ENCODE measurements around the gene AHCTF1. TPM values are rescaled to one million over a fixed set of nuclear protein-coding genes. Genes with fewer than 3 reads are reported as not detected.
"Not testable (repeated sequence)": the region's sequence is repeated elsewhere in the genome, so short reads cannot be mapped to it uniquely, and the experiment has no call there.

Gene AHCTF1
- polyA plus RNA-seq, 4 donors = 6.2 to 20.0 (median 8.5) TPM

DNA sequence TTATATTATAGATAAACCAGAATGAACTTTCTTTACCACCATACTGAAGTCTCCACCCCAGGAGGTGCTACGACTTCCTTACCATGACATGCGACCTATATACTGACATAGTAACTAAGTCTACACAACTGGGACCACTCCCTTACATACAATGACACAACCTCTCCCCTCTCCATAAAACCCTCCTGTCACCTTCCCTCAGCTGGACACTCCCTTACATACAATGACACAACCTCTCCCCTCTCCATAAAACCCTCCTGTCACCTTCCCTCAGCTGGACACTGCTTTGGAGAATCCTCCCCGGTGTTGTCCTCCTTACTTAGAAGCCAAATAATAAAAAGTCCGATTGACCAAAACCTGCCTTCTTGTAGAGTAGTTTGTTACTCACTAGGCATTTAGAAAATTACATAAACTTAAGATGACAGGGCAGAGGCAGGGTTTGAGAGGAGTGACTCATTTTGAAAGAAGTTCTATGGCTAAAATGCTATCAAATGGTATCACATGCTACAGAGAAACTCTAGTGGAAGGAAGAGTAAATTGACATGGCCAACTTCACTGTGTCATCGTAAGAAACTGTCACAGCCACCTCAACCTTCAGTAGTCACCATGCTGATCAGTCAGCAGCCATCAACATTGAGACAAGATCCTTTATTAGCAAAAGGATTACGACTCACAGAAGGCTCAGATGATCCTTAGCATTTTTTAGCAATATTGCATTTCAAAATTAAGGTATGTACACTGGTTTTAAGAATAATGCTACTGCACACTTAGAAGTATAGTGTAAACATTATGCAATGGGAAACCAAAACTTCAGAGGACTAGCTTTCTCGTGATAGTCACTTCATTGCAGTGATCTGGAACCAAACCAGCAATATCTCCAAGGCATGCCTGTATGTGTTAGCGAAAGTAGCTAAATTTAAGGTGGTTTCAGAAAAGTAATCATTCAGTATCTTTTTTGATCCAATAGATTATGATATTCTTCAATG is 56.4 kb downstream of the AHCTF1 start:
- Histone ChIP-seq H3K27me3 (ENCODE audit: control insufficient read depth in 3 of 3, insufficient read depth in 3 of 3, low read length in 3 of 3) (no peaks in the 10 kb centered on the region), H3K4me1 (ENCODE audit: control insufficient read depth in 3 of 3, insufficient read depth in 2 of 3, low read depth in 1 of 3, low read length in 2 of 3) (peaks cover 0 to 2% (median 0%) of the 10 kb centered on the region in 3 donors), H3K9me3 (ENCODE audit: control insufficient read depth in 2 of 2, insufficient read depth in 1 of 2, low read depth in 1 of 2, low read length in 1 of 2) (no peaks in the 10 kb centered on the region), H3K27ac (ENCODE audit: low read depth in 1 of 3, low read length in 2 of 3) (peak overlapping the region in 1 of 3 donors; percentile 54), H3K36me3 (ENCODE audit: control insufficient read depth in 3 of 3, insufficient read depth in 2 of 3, low read depth in 1 of 3, low read length in 3 of 3) (peaks cover 10 to 16% (median 13%) of the 10 kb centered on the region in 3 donors), H3K4me3 (ENCODE audit: low read depth in 1 of 3, low read length in 3 of 3) (no peak overlapping the region)
- WGBS, 3 donors = 80 to 92% (median 89%) methylated on average over 8 of the region's 8 CpGs
- FAIRE-seq (no peak), DNase-seq (peak in 1 of 2 donors; percentile 20)

GRCh38 chr1:246865921-246866320 is 65.8 kb downstream of the AHCTF1 start:
- 93 to 97% (median 96%) methylated on average over 2 of the region's 2 CpGs for WGBS, 3 donors
- Histone ChIP-seq H3K27ac (ENCODE audit: low read depth in 1 of 3, low read length in 2 of 3) (no peak overlapping the region), H3K36me3 (ENCODE audit: control insufficient read depth in 3 of 3, insufficient read depth in 2 of 3, low read depth in 1 of 3, low read length in 3 of 3) (peaks cover 0 to 17% (median 11%) of the 10 kb centered on the region in 3 donors), H3K4me3 (ENCODE audit: low read depth in 1 of 3, low read length in 3 of 3) (no peak overlapping the region), H3K27me3 (ENCODE audit: control insufficient read depth in 3 of 3, insufficient read depth in 3 of 3, low read length in 3 of 3) (no peaks in the 10 kb centered on the region), H3K9me3 (ENCODE audit: control insufficient read depth in 2 of 2, insufficient read depth in 1 of 2, low read depth in 1 of 2, low read length in 1 of 2) (no peaks in the 10 kb centered on the region), H3K4me1 (ENCODE audit: control insufficient read depth in 3 of 3, insufficient read depth in 2 of 3, low read depth in 1 of 3, low read length in 2 of 3) (no peaks in the 10 kb centered on the region)
- FAIRE-seq = no peak
- no peak for DNase-seq

GRCh38 chr1:246863791-246864190 is 68.0 kb downstream of the AHCTF1 start:
- WGBS, 3 donors = 97 to 98% (median 97%) methylated on average over 9 of the region's 9 CpGs
- H3K27ac ChIP-seq (ENCODE audit: low read depth in 1 of 3, low read length in 2 of 3); DNase-seq; H3K4me3 ChIP-seq (ENCODE audit: low read depth in 1 of 3, low read length in 3 of 3); FAIRE-seq; H3K9me3 ChIP-seq (ENCODE audit: control insufficient read depth in 2 of 2, insufficient read depth in 1 of 2, low read depth in 1 of 2, low read length in 1 of 2); H3K4me1 ChIP-seq (ENCODE audit: control insufficient read depth in 3 of 3, insufficient read depth in 2 of 3, low read depth in 1 of 3, low read length in 2 of 3); H3K27me3 ChIP-seq (ENCODE audit: control insufficient read depth in 3 of 3, insufficient read depth in 3 of 3, low read length in 3 of 3): not testable (repeated sequence)
- H3K36me3 ChIP-seq (ENCODE audit: control insufficient read depth in 3 of 3, insufficient read depth in 2 of 3, low read depth in 1 of 3, low read length in 3 of 3) = peaks cover 11 to 23% (median 13%) of the 10 kb centered on the region in 3 donors

- peaks cover 17 to 24% (median 23%) of the 10 kb centered on the region in 3 donors for H3K36me3 ChIP-seq (ENCODE audit: control insufficient read depth in 3 of 3, insufficient read depth in 2 of 3, low read depth in 1 of 3, low read length in 3 of 3)
- DNase-seq = peak in 1 of 2 donors; percentile 53
- no peak overlapping the region for H3K4me3 ChIP-seq (ENCODE audit: low read depth in 1 of 3, low read length in 3 of 3)
- no peaks in the 10 kb centered on the region for H3K27me3 ChIP-seq (ENCODE audit: control insufficient read depth in 3 of 3, insufficient read depth in 3 of 3, low read length in 3 of 3)
- WGBS, 3 donors = 95 to 97% (median 95%) methylated on average over 4 of the region's 4 CpGs
- peaks cover 0 to 7% (median 0%) of the 10 kb centered on the region in 3 donors for H3K4me1 ChIP-seq (ENCODE audit: control insufficient read depth in 3 of 3, insufficient read depth in 2 of 3, low read depth in 1 of 3, low read length in 2 of 3)
- FAIRE-seq = no peak
- peak overlapping the region in 1 of 3 donors; percentile 80 for H3K27ac ChIP-seq (ENCODE audit: low read depth in 1 of 3, low read length in 2 of 3)
- no peaks in the 10 kb centered on the region for H3K9me3 ChIP-seq (ENCODE audit: control insufficient read depth in 2 of 2, insufficient read depth in 1 of 2, low read depth in 1 of 2, low read length in 1 of 2)
These were observed 71.3 kb downstream of the AHCTF1 start for GRCh38 chr1:246860401-246860800.

DNA sequence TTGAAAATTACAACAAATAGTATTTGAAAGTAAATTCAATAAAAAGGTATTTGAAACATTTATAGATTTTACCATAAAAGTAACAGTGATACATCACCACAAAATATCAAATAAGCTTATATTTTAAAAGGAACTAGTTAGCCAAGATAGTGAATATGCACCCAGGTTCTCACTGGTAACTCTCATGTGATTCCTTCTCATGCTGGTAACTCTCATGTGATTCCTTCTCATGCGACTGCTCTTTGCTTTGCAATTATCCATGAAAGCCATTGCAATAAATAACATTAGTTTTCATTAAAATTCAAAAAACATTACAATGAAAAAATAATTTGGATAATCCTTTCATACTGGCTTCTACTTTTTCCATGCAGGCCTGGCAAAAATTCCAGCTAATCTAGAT is 75.4 kb downstream of the AHCTF1 start:
- H3K27me3 ChIP-seq (ENCODE audit: control insufficient read depth in 3 of 3, insufficient read depth in 3 of 3, low read length in 3 of 3) = no peaks in the 10 kb centered on the region
- peaks cover 0 to 7% (median 0%) of the 10 kb centered on the region in 3 donors for H3K4me1 ChIP-seq (ENCODE audit: control insufficient read depth in 3 of 3, insufficient read depth in 2 of 3, low read depth in 1 of 3, low read length in 2 of 3)
- no peak for DNase-seq
- no peak for FAIRE-seq
- 96 to 100% (median 98%) methylated on average over 1 of the region's 1 CpG for WGBS, 3 donors
- no peaks in the 10 kb centered on the region for H3K9me3 ChIP-seq (ENCODE audit: control insufficient read depth in 2 of 2, insufficient read depth in 1 of 2, low read depth in 1 of 2, low read length in 1 of 2)
- peaks cover 17 to 26% (median 22%) of the 10 kb centered on the region in 3 donors for H3K36me3 ChIP-seq (ENCODE audit: control insufficient read depth in 3 of 3, insufficient read depth in 2 of 3, low read depth in 1 of 3, low read length in 3 of 3)
- H3K27ac ChIP-seq (ENCODE audit: low read depth in 1 of 3, low read length in 2 of 3) = peak overlapping the region in 1 of 3 donors; percentile 1
- H3K4me3 ChIP-seq (ENCODE audit: low read depth in 1 of 3, low read length in 3 of 3) = no peak overlapping the region

DNA sequence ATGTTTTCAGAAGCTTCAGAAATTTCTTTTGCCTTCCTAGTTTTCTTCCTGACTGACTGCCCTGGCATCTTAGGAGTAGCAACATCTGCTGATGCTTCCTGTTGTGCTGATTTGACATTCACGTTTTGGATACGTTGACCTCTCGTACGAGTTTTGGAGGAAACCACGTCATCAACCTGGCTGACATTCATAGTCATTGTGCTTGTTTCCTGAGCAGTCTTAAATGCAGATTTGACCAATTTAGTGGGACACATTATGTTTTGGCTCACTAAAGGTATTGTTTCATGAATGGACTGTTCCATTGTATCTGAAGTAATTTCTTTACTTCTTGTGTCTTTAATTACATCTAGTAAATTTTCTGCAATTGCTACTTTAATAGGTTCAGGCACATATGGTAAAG is 81.1 kb downstream of the AHCTF1 start:
- not testable (repeated sequence) for H3K4me3 ChIP-seq (ENCODE audit: low read depth in 1 of 3, low read length in 3 of 3); H3K27ac ChIP-seq (ENCODE audit: low read depth in 1 of 3, low read length in 2 of 3); FAIRE-seq; H3K27me3 ChIP-seq (ENCODE audit: control insufficient read depth in 3 of 3, insufficient read depth in 3 of 3, low read length in 3 of 3); H3K4me1 ChIP-seq (ENCODE audit: control insufficient read depth in 3 of 3, insufficient read depth in 2 of 3, low read depth in 1 of 3, low read length in 2 of 3); DNase-seq; H3K9me3 ChIP-seq (ENCODE audit: control insufficient read depth in 2 of 2, insufficient read depth in 1 of 2, low read depth in 1 of 2, low read length in 1 of 2)
- 78 to 84% (median 80%) methylated on average over 1 to 5 of the region's 5 CpGs for WGBS, 3 donors
- peaks cover 6 to 23% (median 15%) of the 10 kb centered on the region in 3 donors for H3K36me3 ChIP-seq (ENCODE audit: control insufficient read depth in 3 of 3, insufficient read depth in 2 of 3, low read depth in 1 of 3, low read length in 3 of 3)

DNA sequence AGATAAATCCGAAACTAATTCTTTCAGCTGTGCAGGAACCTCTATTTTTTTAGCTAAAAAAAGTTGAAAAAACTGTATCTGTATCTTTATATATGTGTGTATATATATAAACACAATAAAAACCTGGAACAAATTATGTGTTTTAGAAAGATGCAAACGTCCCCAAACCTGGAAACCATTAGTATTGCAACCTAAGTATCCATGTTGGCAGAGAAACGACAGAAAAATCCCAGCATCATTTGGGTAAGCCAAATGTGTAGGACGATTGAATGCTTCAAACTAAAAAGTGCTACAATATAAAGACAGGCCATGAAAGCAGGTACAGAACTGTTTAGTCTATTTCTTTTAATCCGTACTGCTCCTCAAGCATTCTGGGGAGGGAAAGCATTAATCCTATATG is 87.9 kb downstream of the AHCTF1 start:
- H3K27ac ChIP-seq (ENCODE audit: low read depth in 1 of 3, low read length in 2 of 3) = no peak overlapping the region
- H3K9me3 ChIP-seq (ENCODE audit: control insufficient read depth in 2 of 2, insufficient read depth in 1 of 2, low read depth in 1 of 2, low read length in 1 of 2) = no peaks in the 10 kb centered on the region
- DNase-seq = no peak
- peaks cover 6 to 29% (median 15%) of the 10 kb centered on the region in 3 donors for H3K36me3 ChIP-seq (ENCODE audit: control insufficient read depth in 3 of 3, insufficient read depth in 2 of 3, low read depth in 1 of 3, low read length in 3 of 3)
- FAIRE-seq = no peak
- no peaks in the 10 kb centered on the region for H3K4me1 ChIP-seq (ENCODE audit: control insufficient read depth in 3 of 3, insufficient read depth in 2 of 3, low read depth in 1 of 3, low read length in 2 of 3)
- no peak overlapping the region for H3K4me3 ChIP-seq (ENCODE audit: low read depth in 1 of 3, low read length in 3 of 3)
- H3K27me3 ChIP-seq (ENCODE audit: control insufficient read depth in 3 of 3, insufficient read depth in 3 of 3, low read length in 3 of 3) = no peaks in the 10 kb centered on the region
- WGBS, 3 donors = 85 to 90% (median 85%) methylated on average over 5 of the region's 5 CpGs

DNA sequence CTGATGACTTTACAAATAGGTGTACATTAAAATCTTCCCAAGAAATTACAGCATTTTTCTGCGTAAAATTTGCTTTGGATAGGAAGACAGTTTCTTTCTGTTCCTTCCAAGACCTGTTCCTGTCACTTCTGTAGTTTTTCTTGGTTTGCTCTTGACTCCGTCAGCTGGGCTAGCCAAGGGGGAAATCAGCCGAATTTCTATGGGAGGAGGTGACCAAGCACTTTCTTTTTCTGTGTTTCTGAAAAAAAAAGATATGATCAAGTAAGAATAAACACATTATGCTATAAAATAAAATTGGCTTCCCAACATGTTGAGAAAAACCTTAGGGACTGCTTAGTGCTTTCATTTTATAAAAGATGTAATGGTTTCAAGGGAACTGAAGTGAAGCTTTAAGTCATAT is 91.0 kb downstream of the AHCTF1 start:
- H3K36me3 ChIP-seq (ENCODE audit: control insufficient read depth in 3 of 3, insufficient read depth in 2 of 3, low read depth in 1 of 3, low read length in 3 of 3) = peaks cover 0 to 13% (median 11%) of the 10 kb centered on the region in 3 donors
- not testable (repeated sequence) for FAIRE-seq; H3K27ac ChIP-seq (ENCODE audit: low read depth in 1 of 3, low read length in 2 of 3); DNase-seq; H3K27me3 ChIP-seq (ENCODE audit: control insufficient read depth in 3 of 3, insufficient read depth in 3 of 3, low read length in 3 of 3); H3K9me3 ChIP-seq (ENCODE audit: control insufficient read depth in 2 of 2, insufficient read depth in 1 of 2, low read depth in 1 of 2, low read length in 1 of 2); H3K4me3 ChIP-seq (ENCODE audit: low read depth in 1 of 3, low read length in 3 of 3); H3K4me1 ChIP-seq (ENCODE audit: control insufficient read depth in 3 of 3, insufficient read depth in 2 of 3, low read depth in 1 of 3, low read length in 2 of 3)
- 93 to 97% (median 95%) methylated on average over 3 of the region's 3 CpGs for WGBS, 3 donors

Data from small intestine (tissue), 7 donors.